ENCODE measurements around the gene FBXW8. TPM values are rescaled to one million over a fixed set of nuclear protein-coding genes. Genes with fewer than 3 reads are reported as not detected.

Gene FBXW8
- polyA plus RNA-seq, 1 donor (not counting 4 experiments of a cell fraction or from before 2014, with no cell fraction given), result 5.0 TPM

GRCh38 chr12:117034249-117034648 is 123.5 kb downstream of the FBXW8 start:
- H3K27me3 ChIP-seq (ENCODE audit: control insufficient read depth, extremely low read depth, insufficient read depth, low read length), result peaks cover 38% of the 10 kb centered on the region
- no peak overlapping the region for H3K4me3 ChIP-seq (ENCODE audit: control insufficient read depth in 2 of 3, extremely low read depth in 1 of 3, insufficient read depth in 2 of 3, low read depth in 1 of 3, low read length in 3 of 3)
- H3K4me1 ChIP-seq (ENCODE audit: control insufficient read depth, extremely low read depth, insufficient read depth, low read length), result no peaks in the 10 kb centered on the region
- no peak overlapping the region for H3K27ac ChIP-seq (ENCODE audit: control insufficient read depth, insufficient read depth, low read length)
- FAIRE-seq, result no peak
- dilution Hi-C loops (cut with MboI; ENCODE audit: extremely low pct_ligation_motif_present, low sequenced_read_pairs), result no loop called here
- no peak for DNase-seq (ENCODE audit: low read depth, low spot score)
- H4K20me1 ChIP-seq (ENCODE audit: control insufficient read depth, extremely low read depth, insufficient read depth, low read length), result no peaks in the 10 kb centered on the region
- H3K9me1 ChIP-seq (ENCODE audit: control insufficient read depth, extremely low read depth, insufficient read depth, low read length), result no peaks in the 10 kb centered on the region
- no peaks in the 10 kb centered on the region for H3K79me2 ChIP-seq (ENCODE audit: control insufficient read depth, insufficient read depth, low read length)
- peaks cover 0 to 3% of the 10 kb centered on the region in 2 experiments for H3K36me3 ChIP-seq (ENCODE audit: control insufficient read depth in 2 of 2, extremely low read depth in 1 of 2, insufficient read depth in 2 of 2, low read length in 2 of 2)
- no peak overlapping the region for H3K9ac ChIP-seq (ENCODE audit: control insufficient read depth, extremely low read depth, insufficient read depth, low read length)
- no peak overlapping the region for H3K4me2 ChIP-seq (ENCODE audit: control insufficient read depth, extremely low read depth, insufficient read depth, low read depth, low read length)
- no peak overlapping the region for H2AFZ ChIP-seq (ENCODE audit: control insufficient read depth, low read length)
- TF ChIP-seq EZH2 (IDR thresholded peaks at IDR 0.05; ENCODE audit: low read length), result no peak
- TF ChIP-seq CTCF (optimal IDR thresholded peaks at IDR 0.05 in 1 of 3, IDR thresholded peaks at IDR 0.05 in 1 of 3, conservative IDR thresholded peaks at IDR 0.05 in 1 of 3; ENCODE audit: extremely low read depth in 1 of 3, insufficient read depth in 2 of 3, low read length in 3 of 3), result no peak
- H3K9me3 ChIP-seq (ENCODE audit: control insufficient read depth, low read depth, low read length), result no peaks in the 10 kb centered on the region

GRCh38 chr12:117034701-117035151 is 124.0 kb downstream of the FBXW8 start:
- DNase-seq (ENCODE audit: low read depth, low spot score) (no peak), FAIRE-seq (no peak)
- no peaks in the 10 kb centered on the region for H3K9me1 ChIP-seq (ENCODE audit: control insufficient read depth, extremely low read depth, insufficient read depth, low read length)
- H3K27ac ChIP-seq (ENCODE audit: control insufficient read depth, insufficient read depth, low read length), result no peak overlapping the region
- no peaks in the 10 kb centered on the region for H4K20me1 ChIP-seq (ENCODE audit: control insufficient read depth, extremely low read depth, insufficient read depth, low read length)
- no peaks in the 10 kb centered on the region for H3K79me2 ChIP-seq (ENCODE audit: control insufficient read depth, insufficient read depth, low read length)
- H3K9ac ChIP-seq (ENCODE audit: control insufficient read depth, extremely low read depth, insufficient read depth, low read length), result no peak overlapping the region
- no peak overlapping the region for H2AFZ ChIP-seq (ENCODE audit: control insufficient read depth, low read length)
- no peaks in the 10 kb centered on the region for H3K9me3 ChIP-seq (ENCODE audit: control insufficient read depth, low read depth, low read length)
- H3K4me1 ChIP-seq (ENCODE audit: control insufficient read depth, extremely low read depth, insufficient read depth, low read length), result no peaks in the 10 kb centered on the region
- TF ChIP-seq CTCF (optimal IDR thresholded peaks at IDR 0.05 in 1 of 3, IDR thresholded peaks at IDR 0.05 in 1 of 3, conservative IDR thresholded peaks at IDR 0.05 in 1 of 3; ENCODE audit: extremely low read depth in 1 of 3, insufficient read depth in 2 of 3, low read length in 3 of 3) (no peak), EZH2 (IDR thresholded peaks at IDR 0.05; ENCODE audit: low read length) (no peak)
- peaks cover 38% of the 10 kb centered on the region for H3K27me3 ChIP-seq (ENCODE audit: control insufficient read depth, extremely low read depth, insufficient read depth, low read length)
- H3K4me3 ChIP-seq (ENCODE audit: control insufficient read depth in 2 of 3, extremely low read depth in 1 of 3, insufficient read depth in 2 of 3, low read depth in 1 of 3, low read length in 3 of 3), result no peak overlapping the region
- no peak overlapping the region for H3K4me2 ChIP-seq (ENCODE audit: control insufficient read depth, extremely low read depth, insufficient read depth, low read depth, low read length)
- dilution Hi-C loops (cut with MboI; ENCODE audit: extremely low pct_ligation_motif_present, low sequenced_read_pairs), result no loop called here
- peaks cover 0 to 3% of the 10 kb centered on the region in 2 experiments for H3K36me3 ChIP-seq (ENCODE audit: control insufficient read depth in 2 of 2, extremely low read depth in 1 of 2, insufficient read depth in 2 of 2, low read length in 2 of 2)

All from keratinocyte (primary cell).